Measurements from ENCODE around the gene H1-8.
"Not testable (repeated sequence)": the region's sequence is repeated elsewhere in the genome, so short reads cannot be mapped to it uniquely, and the experiment has no call there.

H1-8 gene, protein sequence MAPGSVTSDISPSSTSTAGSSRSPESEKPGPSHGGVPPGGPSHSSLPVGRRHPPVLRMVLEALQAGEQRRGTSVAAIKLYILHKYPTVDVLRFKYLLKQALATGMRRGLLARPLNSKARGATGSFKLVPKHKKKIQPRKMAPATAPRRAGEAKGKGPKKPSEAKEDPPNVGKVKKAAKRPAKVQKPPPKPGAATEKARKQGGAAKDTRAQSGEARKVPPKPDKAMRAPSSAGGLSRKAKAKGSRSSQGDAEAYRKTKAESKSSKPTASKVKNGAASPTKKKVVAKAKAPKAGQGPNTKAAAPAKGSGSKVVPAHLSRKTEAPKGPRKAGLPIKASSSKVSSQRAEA

DNA sequence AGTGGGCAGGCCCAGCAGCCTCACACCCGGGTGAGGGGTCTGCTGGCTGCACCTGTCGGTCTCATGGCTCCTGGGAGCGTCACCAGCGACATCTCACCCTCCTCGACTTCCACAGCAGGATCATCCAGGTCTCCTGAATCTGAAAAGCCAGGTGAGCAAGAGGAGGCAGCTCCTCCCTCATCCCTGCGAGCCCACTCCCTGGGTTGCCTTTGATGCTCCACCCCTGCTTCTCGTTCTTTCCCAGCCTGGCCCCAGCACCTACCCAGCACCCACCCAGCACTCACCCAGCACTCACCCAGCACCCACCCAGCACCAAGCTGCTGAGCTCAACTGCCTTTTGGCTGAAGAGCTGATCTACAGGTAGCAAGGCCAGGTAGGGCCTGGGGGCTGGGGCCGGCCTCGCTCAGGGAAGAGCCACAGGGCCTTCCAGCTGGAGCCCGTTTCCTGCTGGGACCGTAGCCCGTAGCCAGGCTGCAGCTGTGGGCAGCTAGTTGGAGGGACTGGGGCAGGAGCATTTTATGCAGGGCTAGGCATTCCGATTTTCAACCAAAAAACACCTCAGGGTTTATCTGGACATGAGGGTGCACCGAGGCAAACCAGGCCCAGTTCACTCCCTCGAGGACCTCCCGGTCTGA is at the start of gene H1-8:
TSS of gene H1-8 (plus strand) at position 20 of the 635 bp plus-strand sequence. CDS start at position 64, 44 bp downstream.
- DNase-seq, result no peak

GRCh38 chr3:129493206-129493605 is 49.8 kb upstream of the H1-8 start:
- no peak for DNase-seq

- DNase-seq, result not testable (repeated sequence)
Observed at GRCh38 chr3:129494499-129494898, 48.5 kb upstream of the H1-8 start.

DNA sequence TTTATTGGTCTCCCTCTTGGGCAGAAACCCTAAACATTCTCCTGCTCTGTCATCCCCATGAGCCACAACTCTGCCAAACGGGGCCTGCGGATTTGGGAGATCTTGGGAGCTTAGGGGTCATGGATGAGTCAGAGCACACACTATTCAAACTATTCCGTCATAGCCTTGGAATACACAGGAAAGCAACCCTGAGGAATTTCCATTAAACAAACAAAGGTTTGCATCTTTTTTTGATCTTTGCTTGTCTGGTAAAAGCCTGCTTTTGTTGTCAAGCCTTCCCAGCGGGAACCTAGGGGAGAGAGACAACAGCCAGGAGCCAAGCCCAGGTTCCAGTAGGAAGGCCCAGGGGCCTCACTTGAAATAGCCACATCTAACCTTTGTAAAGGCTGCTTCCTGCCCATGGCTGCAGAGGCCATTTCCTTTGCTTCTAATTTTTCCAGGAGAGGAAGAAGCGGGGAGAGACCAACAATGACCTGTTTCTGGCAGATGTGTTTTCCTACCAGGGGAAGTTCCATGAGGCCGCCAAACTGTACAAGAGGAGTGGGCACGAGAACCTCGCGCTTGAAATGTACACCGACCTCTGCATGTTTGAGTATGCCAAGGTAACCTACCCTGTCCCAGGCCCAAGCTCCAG is 47.9 kb upstream of the H1-8 start:
- peak; percentile 36 to 65 for DNase-seq

DNA sequence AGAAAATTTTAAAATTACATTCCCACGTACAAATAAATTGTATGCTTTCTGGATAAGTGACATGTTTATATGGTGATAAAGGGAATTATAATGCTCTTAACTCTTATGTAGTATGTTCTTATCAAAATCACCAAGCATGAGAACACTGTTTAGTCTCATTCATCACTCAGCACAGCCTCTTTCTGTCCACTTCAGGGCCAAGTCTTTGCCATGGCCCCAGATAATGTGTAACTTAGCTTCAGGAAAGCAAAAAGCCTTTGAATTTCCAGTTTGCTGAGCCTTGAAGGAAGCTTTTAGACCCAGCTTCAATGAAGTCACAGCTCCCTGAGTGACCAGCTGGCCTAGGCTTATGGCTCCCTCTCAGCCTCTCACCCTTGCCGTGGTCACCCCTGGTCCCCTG is 45.1 kb upstream of the H1-8 start:
- DNase-seq, result not testable (repeated sequence)

DNA sequence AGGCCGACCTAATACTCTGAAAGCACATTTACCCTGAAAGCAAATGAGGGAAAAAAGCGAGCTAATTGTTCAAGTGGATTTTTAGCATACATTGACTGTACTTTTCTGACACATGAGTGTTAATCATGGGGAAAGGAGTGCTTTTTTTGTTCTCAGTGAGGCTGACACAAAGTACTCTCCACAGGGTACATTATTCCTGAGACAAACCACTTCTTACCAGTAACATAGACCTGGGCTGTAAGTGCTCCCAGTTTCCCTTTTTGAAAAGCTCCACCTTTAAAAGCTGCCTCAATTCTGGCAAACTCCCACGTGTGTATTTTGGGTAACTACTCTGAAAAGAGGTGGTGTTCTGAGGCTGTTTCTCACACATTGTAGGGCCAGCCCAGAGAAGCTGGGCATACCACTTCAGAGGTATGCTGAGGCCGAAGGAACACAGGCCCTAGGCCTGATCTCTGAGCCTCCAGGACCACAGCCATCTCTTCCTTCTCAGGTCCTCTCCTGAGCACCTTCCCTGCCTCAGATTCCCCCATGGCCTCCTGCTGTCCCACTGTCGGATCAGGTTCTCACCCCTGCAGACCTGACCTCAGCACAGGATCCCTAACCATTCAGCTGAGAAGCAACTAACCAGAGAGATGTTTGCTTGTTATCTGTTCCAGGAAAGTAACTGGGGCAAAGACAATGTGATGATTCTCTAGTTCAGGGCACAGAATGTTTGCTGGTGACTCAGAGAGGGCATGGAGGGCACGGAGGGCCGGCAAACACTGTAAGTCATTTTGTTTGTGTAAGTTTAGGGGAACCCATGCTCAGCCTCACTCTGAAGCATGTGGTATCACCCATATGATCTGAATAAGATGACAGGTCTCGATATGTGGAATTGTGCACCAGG is 44.1 kb upstream of the H1-8 start:
- DNase-seq, result not testable (repeated sequence)

GRCh38 chr3:129499604-129500333 is 43.2 kb upstream of the H1-8 start:
- DNase-seq, result not testable (repeated sequence)

DNA sequence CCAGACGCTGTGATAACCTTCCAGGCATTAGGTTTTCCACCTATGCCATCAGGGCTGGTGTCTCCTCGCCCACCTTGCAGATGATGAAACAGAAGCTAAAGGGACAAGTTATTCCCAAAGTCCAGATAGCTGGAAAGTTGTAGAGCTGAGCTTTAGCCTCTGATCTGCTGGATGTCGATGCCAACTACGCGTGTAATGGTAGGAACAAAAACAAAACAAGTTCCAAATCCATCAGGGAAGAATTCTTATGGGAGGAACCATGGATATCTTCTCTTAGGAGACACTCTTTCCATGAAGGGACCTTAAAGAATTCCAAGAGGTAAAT is 42.7 kb upstream of the H1-8 start:
- DNase-seq, result no peak

- DNase-seq, result no peak
Observed at GRCh38 chr3:129501630-129502029, 41.3 kb upstream of the H1-8 start.

DNA sequence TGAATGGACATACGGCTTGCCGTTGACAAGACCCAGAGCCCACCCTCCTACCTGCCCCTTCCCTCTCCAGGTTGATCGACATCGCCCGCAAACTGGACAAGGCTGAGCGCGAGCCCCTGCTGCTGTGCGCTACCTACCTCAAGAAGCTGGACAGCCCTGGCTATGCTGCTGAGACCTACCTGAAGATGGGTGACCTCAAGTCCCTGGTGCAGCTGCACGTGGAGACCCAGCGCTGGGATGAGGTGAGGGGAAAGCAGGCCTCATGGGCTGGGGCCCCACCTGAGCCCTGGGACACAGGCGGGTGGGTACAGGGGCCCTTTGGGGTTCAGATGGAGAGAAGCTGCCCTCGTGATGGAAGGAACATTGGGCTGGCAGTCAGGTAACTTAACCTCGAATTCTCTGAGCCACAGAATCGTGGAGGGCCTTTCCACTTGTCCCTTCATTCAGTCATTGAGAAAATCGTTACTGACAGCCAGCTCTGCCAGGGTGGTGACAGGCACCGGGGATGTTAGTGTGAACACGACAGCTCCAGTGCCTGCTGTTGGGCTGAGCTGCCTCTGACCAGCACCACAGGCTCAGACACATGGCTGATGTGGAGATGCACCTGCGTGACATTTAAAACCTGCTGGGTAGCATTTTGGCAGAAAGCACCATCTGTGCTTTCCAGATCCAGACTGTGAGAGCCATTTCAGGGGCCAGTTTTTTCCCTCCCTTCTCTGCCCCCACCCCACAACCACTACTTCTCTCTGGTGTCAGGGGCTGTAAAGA is 40.1 kb upstream of the H1-8 start:
- no peak for DNase-seq

- DNase-seq, result no peak
Observed at GRCh38 chr3:129503471-129504291, 39.3 kb upstream of the H1-8 start.

DNA sequence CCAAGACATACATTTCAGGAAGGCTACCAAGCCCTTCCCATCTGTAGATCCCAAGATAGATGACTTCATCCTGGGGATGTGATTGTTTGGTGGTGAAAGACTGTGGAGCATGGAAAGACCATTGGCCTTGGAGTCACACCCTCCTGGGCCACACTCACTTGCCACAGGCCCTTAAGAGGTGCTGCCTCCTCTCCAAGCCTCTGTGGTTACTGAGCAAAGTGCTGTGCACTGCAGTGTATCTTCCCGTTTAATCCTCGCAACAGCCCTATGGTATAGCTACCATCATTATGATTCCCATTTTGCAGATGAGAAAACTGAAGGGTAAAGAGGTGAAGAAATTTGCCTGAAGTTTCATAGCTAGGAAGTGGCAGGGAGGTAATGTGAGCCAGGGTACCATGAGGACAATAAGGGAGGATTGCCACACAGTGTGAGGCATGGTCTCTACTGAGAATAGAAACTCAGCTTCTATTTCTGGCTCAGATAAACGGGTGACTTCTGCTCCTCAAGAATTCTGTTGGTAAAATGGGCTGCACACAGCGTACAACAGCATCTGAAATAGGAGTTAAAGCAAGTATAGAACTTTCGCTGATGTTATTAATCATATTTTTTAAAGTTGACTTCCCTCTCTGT is 38.4 kb upstream of the H1-8 start:
- no peak for DNase-seq

GRCh38 chr3:129505341-129505740 is 37.6 kb upstream of the H1-8 start:
- no peak for DNase-seq

- no peak for DNase-seq
Observed at GRCh38 chr3:129506231-129506742, 36.7 kb upstream of the H1-8 start.

GRCh38 chr3:129507181-129507831 is 35.7 kb upstream of the H1-8 start:
- DNase-seq, result no peak

- DNase-seq, result no peak
Observed at GRCh38 chr3:129512595-129512994, 30.4 kb upstream of the H1-8 start.

DNA sequence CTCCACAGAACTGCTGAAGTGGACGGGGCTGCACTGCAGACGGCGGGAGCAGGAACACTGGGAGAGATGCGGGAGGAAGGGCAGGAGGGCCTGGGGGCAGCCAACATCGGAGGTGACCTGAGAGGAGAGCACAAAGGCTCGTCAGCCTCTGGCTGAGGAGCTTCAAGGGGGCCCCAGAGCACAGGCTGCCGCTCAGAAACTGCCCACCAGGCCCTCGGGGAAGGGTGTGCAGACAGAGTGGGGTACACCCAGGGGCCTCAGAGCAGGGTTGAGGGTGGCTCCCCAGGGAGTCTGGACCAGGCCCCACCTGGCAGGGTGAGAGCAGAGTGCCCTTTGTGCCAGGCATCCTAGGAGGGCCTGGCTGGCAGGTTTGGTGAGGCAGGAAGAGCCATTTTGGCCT is 29.3 kb upstream of the H1-8 start:
- DNase-seq, result no peak

- DNase-seq, result no peak
Observed at GRCh38 chr3:129514110-129514509, 28.9 kb upstream of the H1-8 start.

- no peak for DNase-seq
Observed at GRCh38 chr3:129514563-129514962, 28.4 kb upstream of the H1-8 start.

Data from SW 1271 (cell line).